NCI-H2196 (cell line): Measurements from ENCODE around the gene TDRD9.
"Not testable (repeated sequence)": the region's sequence is repeated elsewhere in the genome, so short reads cannot be mapped to it uniquely, and the experiment has no call there.

ENCODE experiments used
- DNase-seq: peaks from one replicate; lab custom pipeline; 2025; ENCODE audit not compliant: unreplicated experiment; lab: John Stamatoyannopoulos, UW

TDRD9 gene, protein sequence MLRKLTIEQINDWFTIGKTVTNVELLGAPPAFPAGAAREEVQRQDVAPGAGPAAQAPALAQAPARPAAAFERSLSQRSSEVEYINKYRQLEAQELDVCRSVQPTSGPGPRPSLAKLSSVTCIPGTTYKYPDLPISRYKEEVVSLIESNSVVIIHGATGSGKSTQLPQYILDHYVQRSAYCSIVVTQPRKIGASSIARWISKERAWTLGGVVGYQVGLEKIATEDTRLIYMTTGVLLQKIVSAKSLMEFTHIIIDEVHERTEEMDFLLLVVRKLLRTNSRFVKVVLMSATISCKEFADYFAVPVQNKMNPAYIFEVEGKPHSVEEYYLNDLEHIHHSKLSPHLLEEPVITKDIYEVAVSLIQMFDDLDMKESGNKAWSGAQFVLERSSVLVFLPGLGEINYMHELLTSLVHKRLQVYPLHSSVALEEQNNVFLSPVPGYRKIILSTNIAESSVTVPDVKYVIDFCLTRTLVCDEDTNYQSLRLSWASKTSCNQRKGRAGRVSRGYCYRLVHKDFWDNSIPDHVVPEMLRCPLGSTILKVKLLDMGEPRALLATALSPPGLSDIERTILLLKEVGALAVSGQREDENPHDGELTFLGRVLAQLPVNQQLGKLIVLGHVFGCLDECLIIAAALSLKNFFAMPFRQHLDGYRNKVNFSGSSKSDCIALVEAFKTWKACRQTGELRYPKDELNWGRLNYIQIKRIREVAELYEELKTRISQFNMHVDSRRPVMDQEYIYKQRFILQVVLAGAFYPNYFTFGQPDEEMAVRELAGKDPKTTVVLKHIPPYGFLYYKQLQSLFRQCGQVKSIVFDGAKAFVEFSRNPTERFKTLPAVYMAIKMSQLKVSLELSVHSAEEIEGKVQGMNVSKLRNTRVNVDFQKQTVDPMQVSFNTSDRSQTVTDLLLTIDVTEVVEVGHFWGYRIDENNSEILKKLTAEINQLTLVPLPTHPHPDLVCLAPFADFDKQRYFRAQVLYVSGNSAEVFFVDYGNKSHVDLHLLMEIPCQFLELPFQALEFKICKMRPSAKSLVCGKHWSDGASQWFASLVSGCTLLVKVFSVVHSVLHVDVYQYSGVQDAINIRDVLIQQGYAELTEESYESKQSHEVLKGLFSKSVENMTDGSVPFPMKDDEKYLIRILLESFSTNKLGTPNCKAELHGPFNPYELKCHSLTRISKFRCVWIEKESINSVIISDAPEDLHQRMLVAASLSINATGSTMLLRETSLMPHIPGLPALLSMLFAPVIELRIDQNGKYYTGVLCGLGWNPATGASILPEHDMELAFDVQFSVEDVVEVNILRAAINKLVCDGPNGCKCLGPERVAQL (N-terminal part only)

GRCh38 chr14:103928011-103928890, at the start of gene TDRD9:
Gene TDRD9, plus strand, starts transcription at chr14:103928456. Its CDS starts 54 bp downstream, at chr14:103928510.
- DNase-seq: no peak

GRCh38 chr14:103879118-103879569, 49.1 kb upstream of the TDRD9 start:
- no peak for DNase-seq

- no peak for DNase-seq
These were observed 48.5 kb upstream of the TDRD9 start for GRCh38 chr14:103879570-103880347.

- no peak for DNase-seq
These were observed 47.6 kb upstream of the TDRD9 start for GRCh38 chr14:103880348-103881267.

- no peak for DNase-seq
These were observed 46.7 kb upstream of the TDRD9 start for GRCh38 chr14:103881268-103882201.

GRCh38 chr14:103882503-103883262, 45.6 kb upstream of the TDRD9 start:
- no peak for DNase-seq

DNA sequence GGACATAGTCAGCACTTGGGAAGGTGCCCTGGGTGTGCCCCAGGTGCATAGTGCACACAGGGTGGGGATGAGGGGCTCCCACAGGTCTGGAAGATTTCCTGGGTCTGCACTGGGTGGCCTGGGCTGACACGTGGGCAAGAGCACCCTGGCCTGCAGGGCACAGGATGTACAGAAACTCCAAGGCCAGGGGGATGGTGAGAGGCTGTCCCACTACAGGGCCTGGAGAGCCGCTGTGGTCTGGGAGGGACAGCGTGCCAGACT, 45.1 kb upstream of the TDRD9 start:
- no peak for DNase-seq

DNA sequence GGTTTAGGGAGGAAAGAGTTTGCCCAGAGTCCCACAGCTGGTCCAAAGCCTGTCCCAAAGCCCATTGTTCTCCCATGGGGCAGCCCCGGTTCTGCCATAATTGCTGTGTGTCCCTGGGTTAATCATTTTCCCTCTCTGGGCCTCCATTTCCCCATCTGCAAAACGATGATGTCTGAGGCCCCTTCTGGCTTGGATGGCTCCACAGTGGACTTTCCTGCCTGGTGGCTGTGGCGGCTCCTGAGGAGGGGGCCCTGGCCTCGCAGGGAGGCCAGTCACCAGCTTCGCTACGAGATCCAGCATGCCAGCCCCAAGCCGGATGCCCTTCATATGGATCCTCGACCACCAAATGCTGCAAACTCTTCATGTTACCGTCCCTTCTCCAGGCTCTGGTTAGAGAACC, 43.4 kb upstream of the TDRD9 start:
- DNase-seq: no peak

DNA sequence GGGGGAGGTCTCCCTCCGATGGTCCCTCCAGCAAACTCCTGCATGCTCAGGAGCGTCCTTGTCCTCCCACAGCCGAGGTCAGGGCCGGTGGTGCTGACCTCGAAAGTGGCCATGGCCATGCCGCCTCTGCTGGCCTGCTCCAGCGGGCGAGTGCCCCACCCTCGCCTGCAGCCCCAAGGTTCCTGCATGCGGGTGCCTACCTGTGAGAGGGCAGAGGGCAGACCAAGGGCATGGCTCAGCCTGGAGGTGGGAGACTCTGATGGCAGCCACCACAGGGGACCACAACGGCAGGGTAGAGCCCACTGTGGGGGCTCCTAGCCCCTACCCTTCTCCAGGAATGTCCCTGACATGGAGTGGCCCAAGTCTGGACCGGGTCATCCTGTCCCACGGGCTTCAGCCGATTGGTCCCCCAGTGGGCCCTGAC, 42.7 kb upstream of the TDRD9 start:
- no peak for DNase-seq

GRCh38 chr14:103886304-103887169, 41.7 kb upstream of the TDRD9 start:
- no peak for DNase-seq

- DNase-seq: no peak
These were observed 41.1 kb upstream of the TDRD9 start for GRCh38 chr14:103887170-103887501.

DNA sequence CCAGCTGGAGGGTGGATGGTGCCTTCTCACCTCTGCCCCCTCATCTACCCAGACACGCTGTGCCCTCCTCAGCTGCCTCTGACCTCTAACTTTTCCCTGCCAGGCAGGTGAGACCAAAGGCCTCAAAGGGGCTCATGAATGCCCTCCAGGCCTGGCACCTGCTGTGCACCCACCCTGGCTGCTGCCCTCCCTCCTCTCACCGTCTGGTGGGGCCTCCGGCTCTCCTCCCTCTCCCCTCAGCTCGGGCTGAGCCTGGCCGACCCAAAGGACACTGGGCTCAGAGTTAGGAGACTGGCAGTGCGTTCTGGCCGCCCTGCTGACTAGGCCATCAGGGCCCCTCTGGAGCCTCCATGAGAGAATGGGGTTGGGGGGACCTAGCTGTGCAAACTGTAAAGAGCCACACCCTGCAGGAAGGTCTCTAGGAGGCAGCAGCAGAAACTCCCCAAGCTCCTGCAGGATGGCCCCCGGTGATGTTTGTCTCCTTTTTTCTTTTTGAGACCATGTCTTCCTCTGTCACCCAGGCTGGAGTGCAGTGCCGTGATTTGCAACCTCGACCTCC, 40.6 kb upstream of the TDRD9 start:
- DNase-seq: no peak

- not testable (repeated sequence) for DNase-seq
These were observed 39.3 kb upstream of the TDRD9 start for GRCh38 chr14:103889002-103889312.

GRCh38 chr14:103889313-103890051, 38.8 kb upstream of the TDRD9 start:
- DNase-seq: no peak

DNA sequence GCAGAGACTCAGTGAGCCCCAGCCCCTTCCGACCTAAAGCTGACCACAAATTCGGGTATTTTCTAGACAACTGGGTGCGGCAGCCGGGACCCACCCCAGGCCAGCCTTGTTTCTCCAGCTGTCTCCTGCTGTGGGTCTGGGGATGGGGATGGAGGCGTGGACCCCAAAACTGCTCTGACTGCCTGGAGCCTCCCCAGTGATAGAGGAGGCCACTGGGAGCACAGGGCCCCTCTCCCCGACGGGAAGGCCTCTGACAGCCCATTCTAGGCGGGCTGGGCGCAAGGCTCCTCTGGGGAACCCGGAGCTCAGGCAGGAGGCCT, 38.2 kb upstream of the TDRD9 start:
- DNase-seq: no peak
